Suppressor macrophage treated with lipopolysaccharide for 4 hours (primary cell): ENCODE data around the gene WDR89.
"Not testable (repeated sequence)": the region's sequence is repeated elsewhere in the genome, so short reads cannot be mapped to it uniquely, and the experiment has no call there.

Source experiments
- DNase-seq: peaks from one replicate; pipeline ENCODE4 v3.0.0-alpha.2; 2020

Gene WDR89

DNA sequence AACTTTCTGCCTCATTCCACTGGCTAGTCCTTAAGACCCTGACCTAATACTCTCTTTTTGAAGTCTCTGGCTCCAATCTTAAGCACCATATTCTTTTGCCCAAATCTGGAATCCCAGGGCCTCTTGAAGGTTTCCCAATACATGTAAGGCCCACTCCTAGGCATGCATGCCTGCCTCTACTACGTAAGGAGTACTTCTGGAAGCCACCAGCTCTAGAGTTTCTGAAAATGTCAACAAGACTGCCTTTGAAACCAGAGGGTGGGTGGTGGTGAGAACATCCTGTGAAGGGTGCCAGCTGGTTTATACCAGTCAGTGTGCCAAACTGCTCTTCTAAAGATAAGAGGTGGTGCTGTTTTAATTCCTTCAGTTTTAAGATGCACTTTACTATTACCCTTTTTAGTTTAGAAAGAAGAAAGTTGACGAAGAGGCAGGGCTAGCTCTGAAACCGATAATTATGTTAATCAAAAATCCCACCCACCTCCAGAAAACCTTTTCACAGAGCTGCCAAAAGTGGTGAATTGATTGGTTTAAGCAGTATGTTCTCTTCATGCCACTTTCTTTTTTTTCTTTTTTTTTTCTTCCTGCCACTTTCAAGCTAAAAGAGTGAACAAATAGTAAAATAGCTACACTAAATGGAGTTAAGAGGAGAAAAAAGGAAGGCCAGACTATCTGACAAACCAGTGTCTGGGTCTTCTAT is 8.7 kb upstream of the WDR89 start:
- DNase-seq, result no peak

DNA sequence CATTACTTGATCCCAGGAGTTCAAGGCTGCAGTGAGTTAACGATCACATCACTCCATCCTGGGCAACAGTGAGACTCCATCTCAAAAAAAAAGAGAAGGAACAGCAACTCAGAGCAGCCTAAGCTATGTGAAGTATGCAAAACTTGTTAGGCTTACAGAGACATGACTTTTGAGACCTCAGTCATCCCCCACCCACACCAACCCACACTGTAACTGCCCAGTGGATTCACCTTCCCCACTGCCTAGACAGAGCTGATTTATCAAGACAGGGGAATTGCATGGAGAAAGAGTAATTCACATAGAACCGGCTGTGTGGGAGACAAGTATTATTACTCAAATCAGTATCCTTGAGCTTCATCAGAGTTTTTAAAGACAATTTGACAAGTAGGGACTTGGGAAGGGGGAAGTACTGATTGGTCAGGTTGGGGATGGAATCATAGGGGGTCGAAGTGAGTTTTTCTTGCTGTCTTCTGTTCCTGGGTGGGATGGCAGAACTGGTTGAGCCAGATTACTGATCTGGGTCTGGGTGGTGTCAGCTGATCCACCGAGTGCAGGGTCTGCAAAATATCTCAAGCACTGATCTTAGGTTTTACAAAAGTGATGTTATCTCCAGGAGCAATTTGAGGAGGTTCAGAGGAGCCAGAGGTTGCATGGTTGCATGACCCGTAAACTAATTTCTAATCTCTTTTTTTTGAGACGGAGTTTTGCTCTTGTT is 6.2 kb upstream of the WDR89 start:
- DNase-seq, result peak; percentile 28

GRCh38 chr14:63644741-63645140 is 3.1 kb upstream of the WDR89 start:
- DNase-seq, result no peak

DNA sequence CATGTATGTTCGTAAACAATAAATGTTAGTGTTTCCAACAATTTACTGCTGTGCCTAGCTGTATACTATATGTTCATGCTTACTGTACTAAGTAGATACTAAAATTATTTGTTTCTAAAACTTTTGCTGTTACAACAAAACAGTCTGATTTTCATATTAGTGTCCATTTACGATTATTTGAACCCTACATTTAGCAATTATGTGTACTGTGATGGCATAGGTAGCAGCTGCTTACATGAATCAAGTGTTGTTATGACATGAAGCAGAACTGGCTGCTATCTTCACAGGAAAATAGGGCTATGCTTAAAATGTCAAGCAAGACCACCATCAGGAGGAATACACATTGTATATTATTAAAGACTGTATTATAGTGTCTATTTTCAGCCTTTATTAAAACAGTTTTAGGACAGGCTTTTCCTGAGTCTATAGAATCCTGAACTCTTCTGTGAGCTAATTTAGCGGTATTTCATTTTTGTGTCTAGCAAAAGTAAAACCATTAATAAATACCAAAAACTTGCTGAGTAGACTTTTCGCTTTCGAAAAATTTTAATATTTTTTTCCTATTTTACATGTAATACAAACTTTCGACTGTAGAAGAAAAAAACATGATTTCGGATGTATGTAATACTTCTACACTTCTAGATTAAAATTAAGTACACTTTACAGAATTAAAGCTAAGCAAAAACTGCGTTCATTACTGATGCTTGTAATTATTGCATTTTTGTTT is 1.1 kb upstream of the WDR89 start:
- DNase-seq, result no peak

DNA sequence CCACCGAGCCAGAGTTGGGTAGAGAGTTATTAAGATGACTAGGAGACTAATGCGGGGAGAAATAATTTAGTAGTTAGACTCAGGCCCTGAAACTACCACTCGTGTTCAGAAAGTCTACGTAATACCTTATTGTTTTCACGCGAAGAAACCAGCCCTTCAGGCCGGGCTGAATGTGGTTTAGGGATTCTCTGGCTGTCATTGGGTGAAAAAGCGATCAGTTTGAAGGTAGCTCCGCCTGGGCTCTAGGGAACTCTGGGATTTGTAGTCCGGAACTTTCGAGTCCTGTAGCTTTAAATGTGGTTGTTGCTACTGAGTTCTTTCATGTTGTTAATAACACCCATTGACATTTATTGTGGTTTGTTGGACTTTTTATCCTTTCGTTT is 549 bp upstream of the WDR89 start:
- peak; percentile 93 for DNase-seq

- no peak for DNase-seq
Observed at GRCh38 chr14:63638493-63638892, 3.2 kb downstream of the WDR89 start.

- not testable (repeated sequence) for DNase-seq
Observed at GRCh38 chr14:63636094-63636635, 5.5 kb downstream of the WDR89 start.

DNA sequence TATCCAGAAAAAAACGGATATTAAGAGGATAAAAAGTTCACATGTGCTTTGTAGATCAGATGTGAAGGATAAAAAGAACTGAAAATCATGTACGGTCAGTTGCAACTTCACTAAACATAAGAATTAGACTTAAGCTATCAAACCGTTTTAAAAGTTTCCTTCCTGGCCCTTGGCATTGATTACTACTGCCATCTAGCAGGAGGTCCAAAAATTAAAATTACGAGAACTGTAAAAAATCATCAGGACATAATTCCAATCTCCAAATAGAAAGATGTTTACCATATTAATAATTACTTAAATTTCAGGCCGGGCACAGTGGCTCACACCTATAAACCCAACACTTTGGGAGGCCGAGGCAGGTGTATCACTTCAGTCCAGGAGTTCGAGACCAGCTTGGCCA is 7.9 kb downstream of the WDR89 start:
- no peak for DNase-seq

DNA sequence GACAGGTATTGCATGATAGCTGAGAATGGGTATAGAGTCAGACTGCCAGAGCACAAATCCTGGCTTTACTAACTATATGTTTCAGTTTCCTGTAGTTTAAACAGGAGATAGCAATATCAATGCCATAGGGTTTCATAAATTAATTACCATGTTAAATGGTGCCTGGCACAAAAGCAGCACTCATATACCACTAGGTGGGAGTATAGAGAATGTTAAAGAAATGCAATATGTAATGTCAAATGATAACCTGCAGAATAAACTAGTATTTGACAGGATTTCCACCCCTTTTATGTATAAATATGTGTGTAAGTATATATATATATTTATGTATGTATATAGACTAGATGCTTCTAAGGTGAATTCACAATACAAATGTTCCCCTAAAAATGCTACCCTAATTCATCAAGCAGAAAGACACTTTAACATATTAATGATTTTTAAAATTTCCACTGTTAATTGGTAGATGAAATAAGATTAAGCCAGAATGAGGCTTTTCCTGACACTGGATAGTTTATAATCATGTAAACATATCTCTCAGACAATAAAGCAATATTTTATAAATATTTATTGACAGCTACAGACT is 8.6 kb downstream of the WDR89 start:
- peak; percentile 45 for DNase-seq

DNA sequence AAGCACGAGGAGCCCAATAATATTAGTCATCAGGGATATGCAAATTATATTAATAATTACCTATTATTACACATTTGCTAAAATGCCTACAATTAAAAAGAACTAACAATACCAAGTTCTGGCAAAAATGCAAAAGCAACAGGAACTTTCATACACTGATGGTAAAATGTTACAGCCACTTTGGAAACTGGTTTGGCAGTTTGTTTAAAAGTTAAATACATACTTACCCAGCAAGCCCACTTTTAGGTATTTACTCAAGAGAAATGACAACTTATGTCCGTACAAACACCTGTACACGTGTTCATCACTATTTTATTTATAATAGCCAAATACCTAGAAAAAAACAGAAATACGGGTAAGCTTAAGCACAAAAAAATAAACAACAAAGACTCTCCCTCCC is 17.0 kb downstream of the WDR89 start:
- no peak for DNase-seq

DNA sequence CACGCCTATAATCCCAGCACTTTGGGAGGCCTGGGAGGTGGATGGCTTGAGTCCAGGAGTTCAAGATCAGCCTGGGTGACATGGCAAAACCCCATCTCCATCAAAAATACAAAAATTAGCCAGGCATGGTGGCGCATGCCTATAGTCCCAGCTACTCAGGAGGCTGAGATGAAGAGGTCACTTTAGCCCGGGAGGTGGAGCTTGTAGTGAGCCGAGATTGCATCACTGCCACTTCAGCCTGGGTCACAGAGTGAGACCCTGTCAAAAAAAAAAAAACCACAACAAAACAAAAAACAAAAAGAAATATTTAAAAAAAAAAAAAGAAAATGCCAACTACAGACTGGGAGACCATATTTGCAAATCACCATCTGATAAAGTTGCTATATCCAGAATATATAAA is 17.5 kb downstream of the WDR89 start:
- no peak for DNase-seq

DNA sequence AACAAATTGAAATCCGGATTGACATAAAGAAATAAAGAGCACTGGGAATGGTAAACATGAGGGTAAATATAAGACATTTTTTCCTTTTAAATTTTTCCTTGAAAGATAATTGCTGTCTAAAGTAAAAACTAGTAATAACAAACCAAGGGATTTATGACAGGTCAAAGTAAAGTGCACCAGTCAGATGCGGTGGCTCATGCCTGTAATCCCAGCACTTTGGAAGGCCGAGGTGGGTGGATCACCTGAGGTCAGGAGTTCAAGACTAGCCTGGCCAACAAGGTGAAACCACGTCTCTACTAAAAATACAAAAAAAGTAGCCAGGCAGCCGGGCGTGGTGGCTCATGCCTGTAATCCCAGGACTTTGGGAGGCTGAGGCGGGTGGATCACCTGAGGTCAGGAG is 19.7 kb downstream of the WDR89 start:
- not testable (repeated sequence) for DNase-seq

GRCh38 chr14:63616015-63616414 is 25.7 kb downstream of the WDR89 start:
- DNase-seq, result no peak

- no peak for DNase-seq
Observed at GRCh38 chr14:63614679-63615363, 26.9 kb downstream of the WDR89 start.

GRCh38 chr14:63611078-63611477 is 30.6 kb downstream of the WDR89 start:
- DNase-seq, result peak; percentile 2

DNA sequence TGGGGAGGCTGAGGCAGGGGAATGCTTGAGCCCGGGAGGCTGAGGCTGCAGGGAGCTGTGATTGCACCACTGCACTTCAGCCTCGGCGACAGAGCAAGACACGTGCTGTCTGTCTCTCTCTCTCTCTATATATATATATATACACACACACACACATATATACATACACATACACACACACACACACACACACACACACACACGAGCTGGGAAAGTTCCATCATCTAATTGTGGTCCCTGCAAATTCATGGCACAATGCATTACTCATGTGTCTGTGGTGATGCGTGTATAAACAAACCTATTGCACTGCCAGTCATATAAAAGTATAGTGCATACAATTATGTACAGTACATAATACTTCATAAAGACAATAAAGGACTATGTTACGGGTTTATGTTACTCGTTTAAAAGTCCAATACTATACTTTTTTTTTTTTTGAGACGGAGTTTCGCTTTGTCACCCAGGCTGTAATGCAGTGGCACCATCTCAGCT is 36.6 kb downstream of the WDR89 start:
- DNase-seq, result no peak

GRCh38 chr14:63604626-63605025 is 37.0 kb downstream of the WDR89 start:
- DNase-seq, result no peak

DNA sequence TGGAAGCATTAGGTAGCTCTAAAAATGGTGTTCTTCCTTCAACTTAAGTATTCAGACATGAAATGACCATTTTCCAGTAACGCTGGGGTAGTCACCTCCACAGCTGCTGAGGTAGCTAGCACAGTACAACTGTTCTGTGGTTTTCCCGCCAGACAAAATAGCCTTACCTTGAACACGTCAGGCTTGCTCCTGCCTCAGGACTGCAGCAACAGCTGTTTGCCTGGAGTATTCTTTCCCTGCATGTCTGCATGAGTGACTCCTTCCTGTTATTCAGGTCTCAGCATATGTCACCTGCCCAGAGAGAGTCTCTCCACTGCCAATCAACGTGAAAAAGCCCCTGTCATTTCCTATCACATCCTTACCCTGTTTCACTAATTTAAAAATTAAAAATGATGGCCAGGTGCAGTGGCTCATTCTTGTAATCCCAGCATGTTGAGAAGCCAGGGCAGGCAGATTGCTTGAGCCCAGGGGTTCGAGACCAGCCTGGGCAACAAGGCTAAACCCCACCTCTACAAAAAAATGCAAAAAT is 37.9 kb downstream of the WDR89 start:
- no peak for DNase-seq

GRCh38 chr14:63598807-63599206 is 42.9 kb downstream of the WDR89 start:
- no peak for DNase-seq

DNA sequence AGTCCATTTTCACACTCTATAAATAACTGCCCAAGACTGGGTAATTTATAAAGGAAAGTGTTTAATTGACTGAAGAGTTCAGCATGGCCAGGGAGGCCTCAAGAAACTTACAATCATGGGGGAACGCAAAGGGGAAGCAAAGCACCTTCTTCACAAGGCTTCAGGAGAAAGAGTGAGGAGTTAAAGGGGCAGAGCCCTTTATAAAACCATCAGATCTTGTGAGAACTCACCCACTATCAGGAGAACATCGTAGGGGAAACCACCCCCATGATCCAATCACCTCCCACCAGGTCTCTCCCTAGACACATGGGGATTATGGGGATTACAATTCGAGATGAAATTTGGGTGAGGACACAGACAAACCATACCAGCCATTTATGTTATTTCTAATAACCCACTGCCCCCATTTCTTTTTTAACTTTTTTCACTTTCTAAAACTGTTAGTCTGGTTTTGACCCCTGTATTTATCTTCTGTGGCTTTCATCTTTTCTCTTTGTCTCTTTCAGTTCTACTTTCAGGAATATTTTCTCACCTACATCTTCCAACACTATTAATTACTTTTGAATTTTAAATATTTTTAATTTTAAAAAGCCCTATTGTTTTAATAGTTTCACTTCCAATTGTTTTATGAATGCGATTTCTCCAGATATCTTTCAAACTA is 44.5 kb downstream of the WDR89 start:
- no peak for DNase-seq

DNA sequence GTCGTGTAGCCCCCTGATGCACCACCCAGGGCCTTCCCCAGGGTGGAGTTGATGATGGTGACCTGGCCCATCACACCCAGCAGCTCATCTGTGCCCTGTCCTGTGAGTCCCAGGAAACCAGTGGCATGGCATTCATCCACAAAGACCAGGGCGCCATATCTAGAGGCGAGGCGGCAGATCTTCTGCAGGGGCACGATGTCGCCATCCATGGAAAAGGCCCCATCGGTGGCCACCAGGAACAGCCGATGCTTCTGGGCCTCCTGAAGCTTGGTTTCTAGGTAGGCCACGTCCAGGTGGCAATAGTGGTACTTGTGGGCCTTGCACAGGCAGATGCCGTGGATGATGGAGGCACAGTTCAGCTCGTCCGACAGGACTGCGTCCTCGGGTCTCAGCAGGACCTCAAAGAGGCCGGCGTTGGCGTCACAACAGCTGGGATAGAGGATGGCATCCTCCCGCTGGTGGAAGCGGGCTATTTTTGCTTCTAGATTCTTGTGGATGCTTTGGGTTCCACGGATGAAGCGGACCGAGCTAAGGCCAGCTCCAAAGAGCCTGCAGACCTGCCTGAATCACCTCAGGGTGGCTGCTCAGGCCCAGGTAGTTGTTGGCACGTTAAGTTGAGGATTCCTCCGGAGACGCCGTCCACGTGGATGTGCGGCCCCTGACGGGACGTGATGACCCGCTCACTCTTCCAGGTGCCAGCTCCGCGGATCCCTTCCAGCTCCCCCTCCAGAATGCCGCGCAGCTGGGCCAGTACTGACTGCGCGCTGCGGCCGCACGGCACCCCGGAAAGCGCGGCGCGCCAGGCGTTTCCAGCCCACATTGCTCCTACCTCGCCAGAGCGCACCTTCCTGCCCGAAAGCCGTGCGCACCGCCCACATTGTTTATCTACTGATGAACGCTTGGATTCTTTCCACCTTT is 47.0 kb downstream of the WDR89 start:
- DNase-seq, result no peak
